NCI-H510A (cell line): Measurements from ENCODE around the gene CACHD1.
"Not testable (repeated sequence)": the region's sequence is repeated elsewhere in the genome, so short reads cannot be mapped to it uniquely, and the experiment has no call there.

Source experiments
- DNase-seq: peaks from one replicate; lab custom pipeline; 2025; lab: John Stamatoyannopoulos, UW

The CACHD1 gene

GRCh38 chr1:64701886-64702285, 232.0 kb downstream of the CACHD1 start:
- DNase-seq: no peak

- DNase-seq: not testable (repeated sequence)
Measured at GRCh38 chr1:64702670-64703069, 232.7 kb downstream of the CACHD1 start.

- DNase-seq: no peak
Measured at GRCh38 chr1:64703600-64703999, 233.7 kb downstream of the CACHD1 start.

DNA sequence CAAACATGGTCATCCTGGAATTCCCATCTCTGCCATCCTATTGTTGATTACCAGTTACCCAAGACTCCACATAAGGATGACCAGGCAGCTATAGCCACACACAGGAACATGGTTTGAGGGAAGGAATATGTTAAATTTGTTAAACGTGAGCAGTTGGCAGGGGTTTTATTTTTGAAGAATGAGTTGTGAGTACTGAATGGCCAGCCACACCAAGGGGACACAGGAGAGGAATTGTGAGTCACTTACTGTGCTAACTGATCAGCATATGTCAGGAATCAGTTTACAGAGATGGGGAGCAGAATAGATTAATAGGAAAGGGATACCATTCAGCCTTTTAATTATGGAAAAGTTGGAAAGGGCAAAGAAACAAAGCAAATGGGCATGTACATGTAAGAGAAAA, 235.7 kb downstream of the CACHD1 start:
- DNase-seq: no peak

- no peak for DNase-seq
Measured at GRCh38 chr1:64711266-64711665, 241.3 kb downstream of the CACHD1 start.

GRCh38 chr1:64712049-64712448, 242.1 kb downstream of the CACHD1 start:
- no peak for DNase-seq

- no peak for DNase-seq
Measured at GRCh38 chr1:64715186-64715585, 245.3 kb downstream of the CACHD1 start.

- DNase-seq: no peak
Measured at GRCh38 chr1:64721135-64721534, 251.2 kb downstream of the CACHD1 start.

DNA sequence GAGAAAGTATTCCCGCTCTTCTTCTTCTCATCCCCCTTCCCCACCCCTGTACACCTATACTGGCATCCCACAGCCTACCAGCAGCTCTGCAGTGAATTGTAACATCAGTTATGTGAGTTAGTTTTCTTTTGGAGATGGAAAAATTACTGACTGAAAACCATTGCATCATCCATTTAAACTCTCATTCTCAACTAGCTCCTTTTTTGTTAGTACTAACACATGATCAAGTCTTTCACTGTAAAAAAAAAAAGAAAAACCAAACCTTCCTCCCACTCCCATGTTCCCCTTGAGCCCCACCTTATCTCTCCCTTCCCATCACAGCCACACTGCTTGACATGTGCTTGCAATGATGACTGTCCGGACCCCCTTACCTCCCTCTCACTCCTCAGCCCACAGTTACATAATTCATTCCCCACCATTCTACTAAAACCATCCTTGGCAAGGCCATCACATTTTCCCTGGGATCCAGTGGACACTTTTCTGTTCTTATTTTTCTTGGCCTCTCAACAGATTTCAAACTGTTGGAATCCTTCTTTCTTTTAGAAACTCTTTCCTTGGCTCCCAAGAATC, 251.7 kb downstream of the CACHD1 start:
- DNase-seq: no peak

DNA sequence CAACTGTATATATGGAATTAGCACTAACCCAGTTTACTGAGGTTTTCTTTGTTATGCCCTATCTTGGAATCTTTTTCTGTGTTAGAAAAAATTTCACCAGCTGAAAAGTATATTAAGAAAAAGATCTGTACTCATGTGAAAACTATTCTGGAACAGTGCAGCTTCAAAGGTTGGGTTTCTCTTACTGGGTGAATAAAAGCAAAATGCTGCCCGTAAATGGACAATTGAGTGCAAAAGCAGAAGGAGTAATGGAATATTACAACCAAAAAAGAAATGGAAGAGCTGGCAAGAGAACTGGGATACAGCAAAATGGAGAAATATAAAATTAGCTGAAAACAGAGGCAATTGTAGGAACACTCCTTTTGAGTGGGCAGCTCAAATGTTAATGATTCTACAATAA, 257.9 kb downstream of the CACHD1 start:
- no peak for DNase-seq

DNA sequence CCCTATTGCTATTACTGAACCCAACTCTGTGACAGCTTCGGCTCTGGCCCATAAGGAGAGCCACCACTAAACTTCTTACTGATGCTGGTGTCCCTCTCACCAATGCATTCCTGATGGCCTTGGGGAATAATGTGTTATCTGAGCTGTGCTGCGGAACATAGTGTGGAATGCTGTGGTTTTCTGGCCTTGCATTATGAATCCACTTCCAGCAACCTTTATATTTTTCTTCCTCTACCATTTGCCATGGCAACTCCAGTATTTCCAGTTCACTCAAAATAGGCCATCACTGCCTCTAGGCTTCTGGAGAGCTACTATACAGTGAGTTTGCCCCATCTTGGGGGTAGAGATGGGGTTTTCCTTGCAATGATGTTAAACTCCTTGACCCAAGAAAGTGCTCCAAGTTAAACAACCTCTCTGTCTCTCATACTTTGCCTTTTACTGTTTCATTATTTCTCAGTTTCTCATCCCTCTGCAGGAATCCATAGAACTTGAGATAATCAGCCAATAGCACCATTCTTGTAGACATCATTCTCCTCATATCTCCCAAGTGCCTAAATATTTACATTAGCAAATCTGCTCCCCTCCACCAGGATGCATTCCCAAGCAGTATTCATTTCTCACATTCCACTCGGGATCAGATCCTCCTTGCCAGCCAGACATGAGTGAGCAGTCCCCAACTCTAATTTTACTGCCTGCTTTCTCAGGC, 263.8 kb downstream of the CACHD1 start:
- no peak for DNase-seq

- DNase-seq: no peak
Measured at GRCh38 chr1:64734287-64734652, 264.3 kb downstream of the CACHD1 start.

- not testable (repeated sequence) for DNase-seq
Measured at GRCh38 chr1:64740687-64741086, 270.8 kb downstream of the CACHD1 start.
